Mesodermal cell (in vitro differentiated cells): ENCODE results near the gene NR0B2.
A peak's percentile ranks its signal among the peaks of the same experiment; 100 is the strongest.

Experiments
- H3K27ac ChIP-seq: 2 replicates; pipeline ENCODE4 v1.7.0; 2013; ENCODE audit warnings: mild to moderate bottlenecking, low read depth, low read length, moderate library complexity; ENCODE audit not compliant: severe bottlenecking
- H3K36me3 ChIP-seq: 2 replicates; pipeline ENCODE4 v1.7.1; 2013; ENCODE audit warnings: mild to moderate bottlenecking, low read length, moderate library complexity; ENCODE audit not compliant: control insufficient read depth, insufficient read depth
- H3K4me1 ChIP-seq: one replicate; pipeline ENCODE4 v1.7.1; 2013; ENCODE audit warnings: mild to moderate bottlenecking, low read length; ENCODE audit not compliant: insufficient read depth, control insufficient read depth, poor library complexity, severe bottlenecking
- H3K4me3 ChIP-seq: 2 replicates; pipeline ENCODE4 v1.7.0; 2013; ENCODE audit warnings: low read length, control low read depth, mild to moderate bottlenecking; ENCODE audit not compliant: insufficient read depth, poor library complexity, severe bottlenecking; ENCODE audit errors: extremely low read depth
- H3K9me3 ChIP-seq: 2 replicates; pipeline ENCODE4 v1.7.1; 2013; ENCODE audit warnings: mild to moderate bottlenecking, low read length, moderate library complexity; ENCODE audit not compliant: control insufficient read depth
- WGBS, 2 experiments: methylation state at CpG; one replicate each; pipeline ENCODE4 v1.1.5; 2013; ENCODE audit warnings: missing lambda C conversion rate in 2 of 2; ENCODE audit not compliant: insufficient coverage in 2 of 2; 5-methylcytosine and 5-hydroxymethylcytosine counted together

NR0B2 gene

GRCh38 chr1:26863685-26864077 is 50.1 kb downstream of the NR0B2 start:
- H3K9me3 ChIP-seq = no peaks in the 10 kb centered on the region
- no peaks in the 10 kb centered on the region for H3K36me3 ChIP-seq
- H3K4me1 ChIP-seq = peaks cover 33% of the 10 kb centered on the region
- WGBS, 2 experiments = 90 to 95% methylated on average over 10 to 11 of the region's 20 CpGs
- H3K4me3 ChIP-seq = peak overlapping the region; percentile 57
- no peak overlapping the region for H3K27ac ChIP-seq

GRCh38 chr1:26862781-26863684 is 50.7 kb downstream of the NR0B2 start, which contains the start of gene SFN:
SFN (plus strand) TSS chr1:26863149; CDS start chr1:26863213, 64 bp downstream.
- H3K9me3 ChIP-seq = no peaks in the 10 kb centered on the region
- peak within 1 kb of the TSS; percentile 57 for H3K4me3 ChIP-seq
- WGBS, 2 experiments = 90 to 92% methylated on average over 29 to 34 of the region's 37 CpGs
- H3K36me3 ChIP-seq = no peaks in the 10 kb centered on the region
- no peak within 1 kb of the TSS for H3K27ac ChIP-seq
- H3K4me1 ChIP-seq = peaks cover 33% of the 10 kb centered on the region

GRCh38 chr1:26861889-26862378 is 51.8 kb downstream of the NR0B2 start:
- peaks cover 29% of the 10 kb centered on the region for H3K4me1 ChIP-seq
- no peak overlapping the region for H3K4me3 ChIP-seq
- H3K9me3 ChIP-seq = no peaks in the 10 kb centered on the region
- H3K36me3 ChIP-seq = peaks cover 3% of the 10 kb centered on the region
- 93 to 97% methylated on average over 7 of the region's 7 CpGs for WGBS, 2 experiments
- H3K27ac ChIP-seq = no peak overlapping the region
